ENCODE measurements around the gene ST6GALNAC4. TPM values are rescaled to one million over a fixed set of nuclear protein-coding genes. Genes with fewer than 3 reads are reported as not detected.

The ST6GALNAC4 gene
- total and polyA plus RNA-seq, 9 of the 15 experiments (the other 6 are each of a cell fraction or from before 2014, with no cell fraction given): 2.6 to 43.1 (median 15.4) TPM

- TF ChIP-seq POU5F1 (IDR thresholded peaks at IDR 0.05; ENCODE audit: borderline replicate concordance, low read depth, low read length, partially characterized antibody) (no peak), ARNT (IDR thresholded peaks at IDR 0.05) (no peak), ESRRA (IDR thresholded peaks at IDR 0.05; ENCODE audit: borderline replicate concordance, low read depth) (0 out of 2 replicates have a peak, but pooled peaks have one; percentile 15), CHD4 (IDR thresholded peaks at IDR 0.05; ENCODE audit: insufficient read depth, insufficient replicate concordance, low read depth, low read length, poor library complexity, severe bottlenecking) (no peak), RBFOX2 (IDR thresholded peaks at IDR 0.05; ENCODE audit: low read depth, low read length) (peak; percentile 74), ZNF764 (CRISPR knock-in tag; IDR thresholded peaks at IDR 0.05; ENCODE audit: low read depth) (no peak), BRCA1 (IDR thresholded peaks at IDR 0.05) (no peak), BRCA1 (CRISPR knock-in tag; IDR thresholded peaks at IDR 0.05) (no peak), TGIF2 (CRISPR knock-in tag; IDR thresholded peaks at IDR 0.05) (no peak), SFPQ (IDR thresholded peaks at IDR 0.05; ENCODE audit: low read depth, low read length) (no peak), YBX1 (IDR thresholded peaks at IDR 0.05) (no peak), MAFF (IDR thresholded peaks at IDR 0.05; ENCODE audit: low read length) (no peak), RNF2 (IDR thresholded peaks at IDR 0.05) (peak; percentile 87; the same call in 1 of the 2 replicates), SMARCC2 (IDR thresholded peaks at IDR 0.05; ENCODE audit: low read depth) (no peak), RBM39 (optimal IDR thresholded peaks at IDR 0.05; ENCODE audit: low read depth, low read length) (no peak), MYNN (IDR thresholded peaks at IDR 0.05) (peak; percentile 54; the same call in 1 of the 2 replicates), MYNN (CRISPR knock-in tag; IDR thresholded peaks at IDR 0.05) (no peak), PRMT5 (CRISPR knock-in tag; IDR thresholded peaks at IDR 0.05) (no peak), NFATC3 (IDR thresholded peaks at IDR 0.05) (no peak), DMBX1 (CRISPR knock-in tag; IDR thresholded peaks at IDR 0.05; ENCODE audit: borderline replicate concordance) (peak; percentile 10; the same call in 1 of the 2 replicates), ARID2 (IDR thresholded peaks at IDR 0.05) (no peak), ZBTB8A (IDR thresholded peaks at IDR 0.05; ENCODE audit: partially characterized antibody) (no peak), ZHX1 (conservative IDR thresholded peaks at IDR 0.05; ENCODE audit: low read length) (no peak)
- TF ChIP-seq, protein P1, sequence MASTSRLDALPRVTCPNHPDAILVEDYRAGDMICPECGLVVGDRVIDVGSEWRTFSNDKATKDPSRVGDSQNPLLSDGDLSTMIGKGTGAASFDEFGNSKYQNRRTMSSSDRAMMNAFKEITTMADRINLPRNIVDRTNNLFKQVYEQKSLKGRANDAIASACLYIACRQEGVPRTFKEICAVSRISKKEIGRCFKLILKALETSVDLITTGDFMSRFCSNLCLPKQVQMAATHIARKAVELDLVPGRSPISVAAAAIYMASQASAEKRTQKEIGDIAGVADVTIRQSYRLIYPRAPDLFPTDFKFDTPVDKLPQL (IDR thresholded peaks at IDR 0.05; ENCODE audit: extremely low read depth, insufficient read length): no peak
These were observed 13.0 kb downstream of the ST6GALNAC4 start (continued) for GRCh38 chr9:127903557-127904475.
